ENCODE results near the gene LRRC8C.

DNA sequence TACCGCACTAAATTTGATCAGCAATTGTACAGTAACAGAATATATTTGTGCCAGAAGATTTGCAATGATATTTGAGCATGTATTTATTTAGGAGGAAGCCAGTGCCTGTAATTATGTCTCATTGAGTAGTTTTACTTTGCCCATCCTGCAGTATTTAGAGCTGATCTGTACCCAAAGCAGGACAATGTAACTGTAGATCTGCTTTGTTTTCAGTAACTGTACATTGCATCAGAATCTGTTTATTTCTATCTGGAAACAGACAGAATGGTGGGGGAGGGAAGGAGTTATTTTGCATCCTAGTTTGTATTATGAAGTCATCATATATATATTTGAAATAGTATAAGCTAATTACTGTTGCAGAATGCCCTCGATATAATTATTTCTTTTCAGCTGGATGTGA lies 36.2 kb upstream of the LRRC8C start:
- TF ChIP-seq, protein P1, sequence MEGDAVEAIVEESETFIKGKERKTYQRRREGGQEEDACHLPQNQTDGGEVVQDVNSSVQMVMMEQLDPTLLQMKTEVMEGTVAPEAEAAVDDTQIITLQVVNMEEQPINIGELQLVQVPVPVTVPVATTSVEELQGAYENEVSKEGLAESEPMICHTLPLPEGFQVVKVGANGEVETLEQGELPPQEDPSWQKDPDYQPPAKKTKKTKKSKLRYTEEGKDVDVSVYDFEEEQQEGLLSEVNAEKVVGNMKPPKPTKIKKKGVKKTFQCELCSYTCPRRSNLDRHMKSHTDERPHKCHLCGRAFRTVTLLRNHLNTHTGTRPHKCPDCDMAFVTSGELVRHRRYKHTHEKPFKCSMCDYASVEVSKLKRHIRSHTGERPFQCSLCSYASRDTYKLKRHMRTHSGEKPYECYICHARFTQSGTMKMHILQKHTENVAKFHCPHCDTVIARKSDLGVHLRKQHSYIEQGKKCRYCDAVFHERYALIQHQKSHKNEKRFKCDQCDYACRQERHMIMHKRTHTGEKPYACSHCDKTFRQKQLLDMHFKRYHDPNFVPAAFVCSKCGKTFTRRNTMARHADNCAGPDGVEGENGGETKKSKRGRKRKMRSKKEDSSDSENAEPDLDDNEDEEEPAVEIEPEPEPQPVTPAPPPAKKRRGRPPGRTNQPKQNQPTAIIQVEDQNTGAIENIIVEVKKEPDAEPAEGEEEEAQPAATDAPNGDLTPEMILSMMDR (conservative IDR thresholded peaks at IDR 0.05; ENCODE audit: low read depth in 2 of 2), result no peak
- no peak for TF ChIP-seq EZH2 (IDR thresholded peaks at IDR 0.05; ENCODE audit: low read depth, unreplicated experiment)
- no peak for TF ChIP-seq POLR2AphosphoS5 (IDR thresholded peaks at IDR 0.05; ENCODE audit: low read depth)
- TF ChIP-seq EZH2phosphoT487 (IDR thresholded peaks at IDR 0.05; ENCODE audit: unreplicated experiment), result no peak
- TF ChIP-seq CREB1 (CRISPR knock-in tag; IDR thresholded peaks at IDR 0.05; ENCODE audit: low read depth), result no peak
- TF ChIP-seq, protein P2, sequence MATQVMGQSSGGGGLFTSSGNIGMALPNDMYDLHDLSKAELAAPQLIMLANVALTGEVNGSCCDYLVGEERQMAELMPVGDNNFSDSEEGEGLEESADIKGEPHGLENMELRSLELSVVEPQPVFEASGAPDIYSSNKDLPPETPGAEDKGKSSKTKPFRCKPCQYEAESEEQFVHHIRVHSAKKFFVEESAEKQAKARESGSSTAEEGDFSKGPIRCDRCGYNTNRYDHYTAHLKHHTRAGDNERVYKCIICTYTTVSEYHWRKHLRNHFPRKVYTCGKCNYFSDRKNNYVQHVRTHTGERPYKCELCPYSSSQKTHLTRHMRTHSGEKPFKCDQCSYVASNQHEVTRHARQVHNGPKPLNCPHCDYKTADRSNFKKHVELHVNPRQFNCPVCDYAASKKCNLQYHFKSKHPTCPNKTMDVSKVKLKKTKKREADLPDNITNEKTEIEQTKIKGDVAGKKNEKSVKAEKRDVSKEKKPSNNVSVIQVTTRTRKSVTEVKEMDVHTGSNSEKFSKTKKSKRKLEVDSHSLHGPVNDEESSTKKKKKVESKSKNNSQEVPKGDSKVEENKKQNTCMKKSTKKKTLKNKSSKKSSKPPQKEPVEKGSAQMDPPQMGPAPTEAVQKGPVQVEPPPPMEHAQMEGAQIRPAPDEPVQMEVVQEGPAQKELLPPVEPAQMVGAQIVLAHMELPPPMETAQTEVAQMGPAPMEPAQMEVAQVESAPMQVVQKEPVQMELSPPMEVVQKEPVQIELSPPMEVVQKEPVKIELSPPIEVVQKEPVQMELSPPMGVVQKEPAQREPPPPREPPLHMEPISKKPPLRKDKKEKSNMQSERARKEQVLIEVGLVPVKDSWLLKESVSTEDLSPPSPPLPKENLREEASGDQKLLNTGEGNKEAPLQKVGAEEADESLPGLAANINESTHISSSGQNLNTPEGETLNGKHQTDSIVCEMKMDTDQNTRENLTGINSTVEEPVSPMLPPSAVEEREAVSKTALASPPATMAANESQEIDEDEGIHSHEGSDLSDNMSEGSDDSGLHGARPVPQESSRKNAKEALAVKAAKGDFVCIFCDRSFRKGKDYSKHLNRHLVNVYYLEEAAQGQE (IDR thresholded peaks at IDR 0.05; ENCODE audit: unreplicated experiment), result no peak

Data from GM23338 (cell line).